ENCODE data around the gene CHRD.
"Not testable (repeated sequence)": the region's sequence is repeated elsewhere in the genome, so short reads cannot be mapped to it uniquely, and the experiment has no call there.

CHRD gene

GRCh38 chr3:184428561-184429175 lies 48.8 kb downstream of the CHRD start:
- TF ChIP-seq, protein P1, sequence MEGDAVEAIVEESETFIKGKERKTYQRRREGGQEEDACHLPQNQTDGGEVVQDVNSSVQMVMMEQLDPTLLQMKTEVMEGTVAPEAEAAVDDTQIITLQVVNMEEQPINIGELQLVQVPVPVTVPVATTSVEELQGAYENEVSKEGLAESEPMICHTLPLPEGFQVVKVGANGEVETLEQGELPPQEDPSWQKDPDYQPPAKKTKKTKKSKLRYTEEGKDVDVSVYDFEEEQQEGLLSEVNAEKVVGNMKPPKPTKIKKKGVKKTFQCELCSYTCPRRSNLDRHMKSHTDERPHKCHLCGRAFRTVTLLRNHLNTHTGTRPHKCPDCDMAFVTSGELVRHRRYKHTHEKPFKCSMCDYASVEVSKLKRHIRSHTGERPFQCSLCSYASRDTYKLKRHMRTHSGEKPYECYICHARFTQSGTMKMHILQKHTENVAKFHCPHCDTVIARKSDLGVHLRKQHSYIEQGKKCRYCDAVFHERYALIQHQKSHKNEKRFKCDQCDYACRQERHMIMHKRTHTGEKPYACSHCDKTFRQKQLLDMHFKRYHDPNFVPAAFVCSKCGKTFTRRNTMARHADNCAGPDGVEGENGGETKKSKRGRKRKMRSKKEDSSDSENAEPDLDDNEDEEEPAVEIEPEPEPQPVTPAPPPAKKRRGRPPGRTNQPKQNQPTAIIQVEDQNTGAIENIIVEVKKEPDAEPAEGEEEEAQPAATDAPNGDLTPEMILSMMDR (IDR thresholded peaks at IDR 0.05; ENCODE audit: low read depth, low read length): no peak
- H3K4me3 ChIP-seq (ENCODE audit: low read depth, low read length): no peak overlapping the region

DNA sequence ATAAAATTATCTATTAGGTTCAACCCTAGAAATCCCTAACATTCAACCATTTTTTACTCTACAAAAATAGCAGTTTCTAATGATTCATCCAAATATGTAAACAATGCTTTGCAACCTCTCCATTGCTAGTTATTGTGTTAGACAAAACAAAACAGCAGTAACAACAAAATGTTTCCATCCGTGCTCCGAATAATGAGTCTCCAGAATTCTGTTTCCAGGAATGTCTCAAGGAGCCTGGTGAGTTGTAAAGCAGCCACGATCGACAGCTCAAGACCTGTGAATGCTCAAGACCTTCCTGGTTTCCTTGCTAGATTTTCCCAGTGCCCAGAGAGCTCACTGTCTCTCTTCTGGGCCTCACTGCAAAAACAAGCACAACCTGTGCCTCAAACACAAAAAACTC lies 49.9 kb downstream of the CHRD start:
- TF ChIP-seq, protein P1 (IDR thresholded peaks at IDR 0.05; ENCODE audit: low read depth, low read length): no peak

GRCh38 chr3:184430940-184431339 lies 51.1 kb downstream of the CHRD start:
- TF ChIP-seq, protein P1 (IDR thresholded peaks at IDR 0.05; ENCODE audit: low read depth, low read length): no peak

More for the DNA sequence above, 49.9 kb downstream of the CHRD start:
- H3K4me3 ChIP-seq (ENCODE audit: low read depth, low read length): no peak overlapping the region

GRCh38 chr3:184433178-184433577 lies 53.3 kb downstream of the CHRD start:
- not testable (repeated sequence) for H3K4me3 ChIP-seq (ENCODE audit: low read depth, low read length)

More at GRCh38 chr3:184430940-184431339, 51.1 kb downstream of the CHRD start:
- H3K4me3 ChIP-seq (ENCODE audit: low read depth, low read length): no peak overlapping the region

DNA sequence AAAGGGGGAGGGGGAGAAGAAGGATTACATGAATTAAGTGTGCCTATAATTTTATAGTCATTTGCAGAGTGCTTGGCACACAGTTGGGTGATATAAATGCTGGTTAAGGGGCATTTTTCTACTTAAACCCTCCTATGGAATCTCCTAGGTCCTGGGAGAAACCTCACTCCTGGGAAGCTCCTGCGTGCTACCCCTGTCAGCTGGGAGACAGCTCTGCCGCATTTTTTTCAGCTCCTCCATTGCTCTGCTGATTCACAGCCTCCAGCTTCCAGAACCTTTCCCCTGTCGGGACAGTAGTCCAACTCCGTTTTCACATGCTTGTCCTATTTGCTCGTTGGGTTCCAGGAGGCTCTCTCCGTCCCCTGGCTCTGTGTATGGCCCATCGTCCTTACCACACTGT lies 59.2 kb downstream of the CHRD start:
- TF ChIP-seq, protein P1 (IDR thresholded peaks at IDR 0.05; ENCODE audit: low read depth, low read length): no peak
- H3K4me3 ChIP-seq (ENCODE audit: low read depth, low read length): no peak overlapping the region
